Coronary artery (tissue), 2 donors: ENCODE data around the gene TMEM114.

Experiments
- DNase-seq: peaks from one replicate; pipeline ENCODE4 v3.0.0-alpha.2; 2017; ENCODE audit warnings: low spot score
- H3K27ac ChIP-seq, 2 donors: fragments of 200-600 bp; sonication (generic); one replicate each; pipeline ENCODE4 v1.5.1; 2016 to 2019
- H3K4me3 ChIP-seq: fragments of 200-600 bp; sonication (generic); 2 replicates; pipeline ENCODE4 v1.5.1; 2016; ENCODE audit warnings: mild to moderate bottlenecking, moderate library complexity
- TF ChIP-seq, protein P1 (sequence below): fragments of 200-600 bp; sonication (generic); IDR thresholded peaks from one replicate; pipeline ENCODE4 v1.5.1; 2019; ENCODE audit warnings: antibody characterized with exemption

Gene TMEM114

DNA sequence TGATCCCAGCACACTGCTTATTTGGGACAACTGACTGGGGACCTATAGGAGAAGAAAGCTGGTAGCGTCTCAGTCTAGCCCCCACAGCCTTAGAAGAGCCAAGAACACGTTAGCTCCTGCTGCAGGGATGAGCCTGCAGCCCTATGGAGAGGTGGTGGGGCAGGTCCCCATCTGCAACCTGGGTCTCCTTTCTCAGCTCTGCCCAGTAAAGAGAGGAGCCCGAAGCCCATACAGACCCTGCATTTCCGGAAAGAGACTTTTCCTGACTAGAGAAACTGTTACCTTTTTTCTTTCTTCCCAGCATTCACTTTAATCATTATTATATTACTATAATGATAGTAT lies 32.0 kb upstream of the TMEM114 start:
- TF ChIP-seq, protein P1, sequence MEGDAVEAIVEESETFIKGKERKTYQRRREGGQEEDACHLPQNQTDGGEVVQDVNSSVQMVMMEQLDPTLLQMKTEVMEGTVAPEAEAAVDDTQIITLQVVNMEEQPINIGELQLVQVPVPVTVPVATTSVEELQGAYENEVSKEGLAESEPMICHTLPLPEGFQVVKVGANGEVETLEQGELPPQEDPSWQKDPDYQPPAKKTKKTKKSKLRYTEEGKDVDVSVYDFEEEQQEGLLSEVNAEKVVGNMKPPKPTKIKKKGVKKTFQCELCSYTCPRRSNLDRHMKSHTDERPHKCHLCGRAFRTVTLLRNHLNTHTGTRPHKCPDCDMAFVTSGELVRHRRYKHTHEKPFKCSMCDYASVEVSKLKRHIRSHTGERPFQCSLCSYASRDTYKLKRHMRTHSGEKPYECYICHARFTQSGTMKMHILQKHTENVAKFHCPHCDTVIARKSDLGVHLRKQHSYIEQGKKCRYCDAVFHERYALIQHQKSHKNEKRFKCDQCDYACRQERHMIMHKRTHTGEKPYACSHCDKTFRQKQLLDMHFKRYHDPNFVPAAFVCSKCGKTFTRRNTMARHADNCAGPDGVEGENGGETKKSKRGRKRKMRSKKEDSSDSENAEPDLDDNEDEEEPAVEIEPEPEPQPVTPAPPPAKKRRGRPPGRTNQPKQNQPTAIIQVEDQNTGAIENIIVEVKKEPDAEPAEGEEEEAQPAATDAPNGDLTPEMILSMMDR = no peak
- Histone ChIP-seq H3K27ac (peak overlapping the region; percentile 74 to 80), H3K4me3 (peak overlapping the region; percentile 92)
- no peak for DNase-seq

GRCh38 chr16:8621572-8622314 lies 31.4 kb upstream of the TMEM114 start, which contains the start of gene METTL22:
Gene METTL22 (plus strand): TSS chr16:8621698. CDS start chr16:8625666, 3,968 bp downstream.
- H3K27ac ChIP-seq = peak within 1 kb of the TSS; percentile 74 to 80
- TF ChIP-seq, protein P1 = no peak
- peak within 1 kb of the TSS; percentile 92 for H3K4me3 ChIP-seq
- peak; percentile 85 for DNase-seq

DNA sequence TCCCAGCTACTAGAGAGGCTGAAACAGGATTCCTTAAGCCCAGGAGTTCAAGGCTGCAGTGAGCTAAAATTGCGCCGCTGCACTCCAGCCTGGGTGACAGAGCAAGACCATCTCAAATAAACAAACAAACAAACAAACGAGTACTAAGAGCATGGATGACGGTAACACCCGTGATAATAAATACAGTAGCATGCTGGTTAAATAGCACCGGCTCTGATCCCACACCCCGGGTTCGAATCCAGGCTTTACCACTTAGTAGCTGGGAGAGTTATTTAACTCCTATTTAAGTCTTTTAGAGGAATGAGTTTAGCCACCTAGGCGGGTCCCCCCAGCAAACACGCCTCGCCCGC lies 30.9 kb upstream of the TMEM114 start:
- Histone ChIP-seq H3K4me3 (peak overlapping the region; percentile 92), H3K27ac (peak overlapping the region; percentile 74 to 80)
- TF ChIP-seq, protein P1 = no peak
- no peak for DNase-seq

- Histone ChIP-seq H3K4me3 (no peak overlapping the region), H3K27ac (no peak overlapping the region)
- TF ChIP-seq, protein P1 = no peak
- no peak for DNase-seq
These were observed 30.2 kb upstream of the TMEM114 start for GRCh38 chr16:8620535-8620934.

GRCh38 chr16:8619671-8620370 lies 29.5 kb upstream of the TMEM114 start:
- Histone ChIP-seq H3K27ac (no peak overlapping the region), H3K4me3 (no peak overlapping the region)
- no peak for DNase-seq
- TF ChIP-seq, protein P1 = no peak

GRCh38 chr16:8614435-8615029 lies 24.2 kb upstream of the TMEM114 start:
- DNase-seq = no peak
- TF ChIP-seq, protein P1 = no peak
- Histone ChIP-seq H3K4me3 (no peak overlapping the region), H3K27ac (no peak overlapping the region)
